HG03354 (cell line): ENCODE results near the gene PCSK6.
A peak's percentile ranks its signal among the peaks of the same experiment; 100 is the strongest.

Source experiments
- ATAC-seq: cut with Tn5 transposase; IDR thresholded peaks from one replicate; pipeline ENCODE4 v1.9.1; 2021; ENCODE audit warnings: mild to moderate bottlenecking; ENCODE audit not compliant: unreplicated experiment, poor library complexity, severe bottlenecking

The PCSK6 gene

GRCh38 chr15:101501703-101502373, 12.3 kb upstream of the PCSK6 start:
- ATAC-seq: peak; percentile 63

- no peak for ATAC-seq
These were observed 11.5 kb upstream of the PCSK6 start for GRCh38 chr15:101500865-101501551.

GRCh38 chr15:101499863-101500713, 10.6 kb upstream of the PCSK6 start:
- ATAC-seq: peak; percentile 72

GRCh38 chr15:101498717-101499480, 9.4 kb upstream of the PCSK6 start:
- no peak for ATAC-seq

- ATAC-seq: no peak
These were observed 8.7 kb upstream of the PCSK6 start for GRCh38 chr15:101498076-101498716.

GRCh38 chr15:101497484-101498034, 8.1 kb upstream of the PCSK6 start:
- ATAC-seq: no peak

- ATAC-seq: no peak
These were observed 7.5 kb upstream of the PCSK6 start for GRCh38 chr15:101497017-101497416.

- no peak for ATAC-seq
These were observed 6.9 kb upstream of the PCSK6 start for GRCh38 chr15:101496198-101496986.

- ATAC-seq: no peak
These were observed 6.1 kb upstream of the PCSK6 start for GRCh38 chr15:101495334-101496197.

- no peak for ATAC-seq
These were observed 4.8 kb upstream of the PCSK6 start for GRCh38 chr15:101494251-101494796.

GRCh38 chr15:101492766-101493692, 3.5 kb upstream of the PCSK6 start:
- ATAC-seq: no peak

GRCh38 chr15:101491734-101492640, 2.5 kb upstream of the PCSK6 start:
- no peak for ATAC-seq

DNA sequence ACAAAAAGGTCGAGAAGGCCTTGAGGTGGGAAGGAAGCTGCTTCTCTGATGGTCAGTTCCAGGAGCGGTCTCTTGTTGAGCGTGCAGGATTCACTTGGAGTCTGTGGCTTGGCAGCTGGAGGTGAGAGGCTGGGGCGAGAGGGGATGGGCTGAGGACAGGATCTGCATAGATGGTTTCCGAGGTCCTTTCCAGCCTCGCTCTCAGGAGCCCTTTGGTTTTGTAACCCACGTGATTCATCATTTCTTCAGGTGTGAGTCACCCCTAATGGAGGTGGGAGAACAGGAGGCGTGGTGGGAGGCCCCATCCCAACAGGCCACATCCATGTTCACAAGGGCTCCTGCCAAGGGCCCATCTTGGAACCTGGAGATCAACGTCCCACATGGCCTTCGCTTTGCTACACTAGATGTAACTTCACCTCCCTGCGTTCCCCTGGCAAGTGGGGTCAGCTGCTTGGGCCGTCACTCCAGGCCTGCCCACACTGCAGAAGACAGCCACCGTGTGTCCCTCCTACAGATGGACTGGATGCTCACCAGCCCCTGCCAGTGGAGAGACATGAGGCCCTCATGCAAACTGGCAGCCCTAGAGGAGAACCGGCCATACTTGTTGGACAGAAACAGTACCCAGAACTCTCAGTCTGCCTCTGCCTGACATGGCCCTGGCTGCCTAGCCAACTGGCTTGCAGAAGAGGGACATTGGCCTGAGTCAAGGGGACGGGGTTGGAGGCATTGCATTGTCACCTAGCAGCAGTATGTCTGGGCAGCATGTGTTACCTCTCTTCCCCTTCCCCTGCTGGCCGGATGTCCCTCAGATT, 1.6 kb upstream of the PCSK6 start:
- no peak for ATAC-seq

GRCh38 chr15:101490408-101490891, 943 bp upstream of the PCSK6 start:
- no peak for ATAC-seq
